ENCODE results near the gene ANKMY1.

ANKMY1 gene

GRCh38 chr2:240581811-240582210, 24.0 kb upstream of the ANKMY1 start:
- no peak for TF ChIP-seq EZH2phosphoT487 (IDR thresholded peaks at IDR 0.05; ENCODE audit: low read depth)
- TF ChIP-seq CTCF (IDR thresholded peaks at IDR 0.05; ENCODE audit: low read depth, low read length): no peak
- no peaks in the 10 kb centered on the region for H3K9me3 ChIP-seq (ENCODE audit: insufficient read depth, low read length)
- no peak overlapping the region for H3K4me3 ChIP-seq (ENCODE audit: low read length)
- no peaks in the 10 kb centered on the region for H3K27me3 ChIP-seq (ENCODE audit: low read depth, low read length)
- peaks cover 34% of the 10 kb centered on the region for H3K36me3 ChIP-seq (replicated peaks; ENCODE audit: low read depth, low read length)
- no peak overlapping the region for H3K4me2 ChIP-seq (ENCODE audit: low read length)
- no peak overlapping the region for H2AFZ ChIP-seq (ENCODE audit: low read depth, low read length)
- H4K20me1 ChIP-seq (ENCODE audit: insufficient read depth, low read length): no peaks in the 10 kb centered on the region
- no peak overlapping the region for H3K27ac ChIP-seq (ENCODE audit: low read length)
- peaks cover 52% of the 10 kb centered on the region for H3K79me2 ChIP-seq (ENCODE audit: low read length)
- H3K9ac ChIP-seq (ENCODE audit: low read length): no peak overlapping the region
- peaks cover 46% of the 10 kb centered on the region for H3K4me1 ChIP-seq (ENCODE audit: low read length)

- H4K20me1 ChIP-seq (ENCODE audit: insufficient read depth, low read length): no peaks in the 10 kb centered on the region
- H3K4me1 ChIP-seq (ENCODE audit: low read length): peaks cover 45% of the 10 kb centered on the region
- TF ChIP-seq EZH2phosphoT487 (IDR thresholded peaks at IDR 0.05; ENCODE audit: low read depth) (no peak), CTCF (IDR thresholded peaks at IDR 0.05; ENCODE audit: low read depth, low read length) (peak; percentile 54)
- H2AFZ ChIP-seq (ENCODE audit: low read depth, low read length): no peak overlapping the region
- peak overlapping the region; percentile 64; the same call in 1 of the 2 replicates for H3K9ac ChIP-seq (ENCODE audit: low read length)
- peak overlapping the region; percentile 36; the same call in 1 of the 2 replicates for H3K4me3 ChIP-seq (ENCODE audit: low read length)
- H3K27me3 ChIP-seq (ENCODE audit: low read depth, low read length): no peaks in the 10 kb centered on the region
- H3K79me2 ChIP-seq (ENCODE audit: low read length): peaks cover 41% of the 10 kb centered on the region
- H3K36me3 ChIP-seq (replicated peaks; ENCODE audit: low read depth, low read length): peaks cover 34% of the 10 kb centered on the region
- H3K4me2 ChIP-seq (ENCODE audit: low read length): peak overlapping the region; percentile 71
- H3K27ac ChIP-seq (ENCODE audit: low read length): peak overlapping the region; percentile 96
- no peaks in the 10 kb centered on the region for H3K9me3 ChIP-seq (ENCODE audit: insufficient read depth, low read length)
Measured at GRCh38 chr2:240579771-240580614, 22.2 kb upstream of the ANKMY1 start.

GRCh38 chr2:240579071-240579762, 21.4 kb upstream of the ANKMY1 start:
- Histone ChIP-seq H3K79me2 (ENCODE audit: low read length) (peaks cover 38% of the 10 kb centered on the region), H3K4me2 (ENCODE audit: low read length) (peak overlapping the region; percentile 71)
- TF ChIP-seq EZH2phosphoT487 (IDR thresholded peaks at IDR 0.05; ENCODE audit: low read depth): no peak

GRCh38 chr2:240578488-240578887, 20.7 kb upstream of the ANKMY1 start:
- no peak overlapping the region for H2AFZ ChIP-seq (ENCODE audit: low read depth, low read length)
- H3K4me3 ChIP-seq (ENCODE audit: low read length): no peak overlapping the region
- H3K27ac ChIP-seq (ENCODE audit: low read length): peak overlapping the region; percentile 96
- H3K79me2 ChIP-seq (ENCODE audit: low read length): peaks cover 33% of the 10 kb centered on the region
- H3K4me1 ChIP-seq (ENCODE audit: low read length): peaks cover 32% of the 10 kb centered on the region
- H3K36me3 ChIP-seq (replicated peaks; ENCODE audit: low read depth, low read length): peaks cover 29% of the 10 kb centered on the region
- H3K9ac ChIP-seq (ENCODE audit: low read length): no peak overlapping the region
- H3K27me3 ChIP-seq (ENCODE audit: low read depth, low read length): no peaks in the 10 kb centered on the region
- TF ChIP-seq CTCF (IDR thresholded peaks at IDR 0.05; ENCODE audit: low read depth, low read length) (no peak), EZH2phosphoT487 (IDR thresholded peaks at IDR 0.05; ENCODE audit: low read depth) (no peak)
- no peaks in the 10 kb centered on the region for H4K20me1 ChIP-seq (ENCODE audit: insufficient read depth, low read length)
- no peaks in the 10 kb centered on the region for H3K9me3 ChIP-seq (ENCODE audit: insufficient read depth, low read length)
- no peak overlapping the region for H3K4me2 ChIP-seq (ENCODE audit: low read length)

More at GRCh38 chr2:240579071-240579762, 21.4 kb upstream of the ANKMY1 start:
- no peaks in the 10 kb centered on the region for H4K20me1 ChIP-seq (ENCODE audit: insufficient read depth, low read length)
- H3K4me1 ChIP-seq (ENCODE audit: low read length): peaks cover 39% of the 10 kb centered on the region
- peak overlapping the region; percentile 96 for H3K27ac ChIP-seq (ENCODE audit: low read length)
- H3K4me3 ChIP-seq (ENCODE audit: low read length): peak overlapping the region; percentile 36; the same call in 1 of the 2 replicates
- H3K36me3 ChIP-seq (replicated peaks; ENCODE audit: low read depth, low read length): peaks cover 34% of the 10 kb centered on the region
- no peak overlapping the region for H2AFZ ChIP-seq (ENCODE audit: low read depth, low read length)
- no peaks in the 10 kb centered on the region for H3K27me3 ChIP-seq (ENCODE audit: low read depth, low read length)
- peak overlapping the region; percentile 64; the same call in 1 of the 2 replicates for H3K9ac ChIP-seq (ENCODE audit: low read length)
- H3K9me3 ChIP-seq (ENCODE audit: insufficient read depth, low read length): no peaks in the 10 kb centered on the region

Data from OCI-LY3 (cell line).